Testis (tissue), 3 donors: ENCODE measurements around the gene UVSSA. TPM values are rescaled to one million over a fixed set of nuclear protein-coding genes. Genes with fewer than 3 reads are reported as not detected.

Source experiments
- DNase-seq: peaks from one replicate; pipeline ENCODE4 v3.0.0-alpha.2; 2019
- H3K27ac ChIP-seq, 2 donors: fragments of 200-600 bp; sonication (generic); one replicate each; pipeline ENCODE4 v1.5.1; 2019
- H3K27me3 ChIP-seq: fragments of 200-600 bp; sonication (generic); one replicate; pipeline ENCODE4 v1.5.1; 2019
- H3K36me3 ChIP-seq: fragments of 200-600 bp; sonication (generic); one replicate; pipeline ENCODE4 v1.5.1; 2017; ENCODE audit warnings: low read depth; ENCODE audit errors: missing control alignments
- H3K4me1 ChIP-seq: fragments of 200-600 bp; sonication (generic); one replicate; pipeline ENCODE4 v1.5.1; 2019
- H3K4me3 ChIP-seq, 2 donors: fragments of 200-600 bp; sonication (generic); one replicate each; pipeline ENCODE4 v1.5.1; 2017 to 2019
- H3K9me3 ChIP-seq: fragments of 200-600 bp; sonication (generic); one replicate; pipeline ENCODE4 v1.5.1; 2017
- POLR2A ChIP-seq: fragments of 450-650 bp; IDR thresholded peaks from one replicate; pipeline ENCODE4 v1.6.1; 2017; ENCODE audit warnings: antibody characterized with exemption, mild to moderate bottlenecking, moderate library complexity
- WGBS, 2 donors: methylation state at CpG; one replicate each; pipeline ENCODE4 v1.1.5; 2018; 5-methylcytosine and 5-hydroxymethylcytosine counted together
- intact Hi-C: fragments of 100-400 bp; cut with DNase I; formaldehyde crosslinking; loops from one replicate; pipeline ENCODE4 v1.15.1; 2023; ENCODE audit warnings: low total_unique reads
- polyA plus RNA-seq: library from polyadenylated mRNA; stranded (reverse); fragments of 350-450 nt; fragmentation: Illumina TruSeq; extraction: RNeasy Lipid Tissue Mini Kit (QIAGEN cat#74804); gene quantifications from one replicate; pipeline ENCODE4 v1.2.3, GENCODE V29; 2014; ENCODE audit warnings: low read depth, low replicate concordance; ENCODE audit not compliant: insufficient read depth
- total RNA-seq, 2 donors: library from RNA; depleted of rRNA; stranded (reverse); fragments of >200 nt; gene quantifications; one replicate each; pipeline ENCODE4 v1.2.3, GENCODE V29; 2016
- TF ChIP-seq, protein P1 (sequence below), 3 experiments: fragments of 450-650 bp in 2 of 3; fragments of 200-600 bp in 1 of 3; sonication (generic) in 1 of 3; IDR thresholded peaks; one replicate each; pipeline ENCODE4 v1.5.1; 2016 to 2019; ENCODE audit warnings: antibody characterized with exemption in 3 of 3, mild to moderate bottlenecking in 2 of 3, moderate library complexity in 1 of 3

Gene UVSSA
- total and polyA plus RNA-seq, 3 donors from 2014 or later, result 35.8 to 94.6 (median 71.5) TPM

DNA sequence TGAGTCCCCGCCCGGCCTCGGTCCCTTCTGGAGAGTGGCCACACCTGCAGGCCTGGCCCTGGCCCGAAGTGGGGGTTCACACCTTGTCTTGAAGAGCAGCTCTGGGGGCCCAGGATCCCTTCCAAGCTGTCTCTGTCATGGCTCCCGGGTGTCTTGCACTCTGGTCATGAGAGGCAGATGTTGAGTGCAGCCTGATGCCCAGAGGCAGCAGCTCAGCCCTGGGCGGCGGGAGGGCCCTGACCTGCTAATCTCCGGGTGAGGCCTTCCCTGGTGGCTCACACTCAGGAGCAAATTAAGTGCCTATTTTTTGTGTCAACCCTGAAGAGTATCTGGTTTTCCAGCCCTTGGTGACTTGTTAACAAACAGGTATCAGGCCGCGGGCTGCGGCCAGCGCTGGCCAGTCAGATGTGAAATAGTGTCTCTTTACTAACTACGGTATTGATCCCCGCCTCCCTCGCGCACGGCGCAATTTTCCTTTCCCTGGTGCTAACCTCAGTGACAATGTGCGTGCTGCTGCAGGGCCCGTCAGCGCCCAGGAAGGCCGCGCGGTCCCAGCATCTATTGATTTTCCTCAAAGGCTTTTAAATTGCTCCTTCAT lies 35.0 kb downstream of the UVSSA start:
- DNase-seq, result no peak
- no peak overlapping the region for H3K4me3 ChIP-seq
- TF ChIP-seq, protein P1, sequence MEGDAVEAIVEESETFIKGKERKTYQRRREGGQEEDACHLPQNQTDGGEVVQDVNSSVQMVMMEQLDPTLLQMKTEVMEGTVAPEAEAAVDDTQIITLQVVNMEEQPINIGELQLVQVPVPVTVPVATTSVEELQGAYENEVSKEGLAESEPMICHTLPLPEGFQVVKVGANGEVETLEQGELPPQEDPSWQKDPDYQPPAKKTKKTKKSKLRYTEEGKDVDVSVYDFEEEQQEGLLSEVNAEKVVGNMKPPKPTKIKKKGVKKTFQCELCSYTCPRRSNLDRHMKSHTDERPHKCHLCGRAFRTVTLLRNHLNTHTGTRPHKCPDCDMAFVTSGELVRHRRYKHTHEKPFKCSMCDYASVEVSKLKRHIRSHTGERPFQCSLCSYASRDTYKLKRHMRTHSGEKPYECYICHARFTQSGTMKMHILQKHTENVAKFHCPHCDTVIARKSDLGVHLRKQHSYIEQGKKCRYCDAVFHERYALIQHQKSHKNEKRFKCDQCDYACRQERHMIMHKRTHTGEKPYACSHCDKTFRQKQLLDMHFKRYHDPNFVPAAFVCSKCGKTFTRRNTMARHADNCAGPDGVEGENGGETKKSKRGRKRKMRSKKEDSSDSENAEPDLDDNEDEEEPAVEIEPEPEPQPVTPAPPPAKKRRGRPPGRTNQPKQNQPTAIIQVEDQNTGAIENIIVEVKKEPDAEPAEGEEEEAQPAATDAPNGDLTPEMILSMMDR (IDR thresholded peaks at IDR 0.05), result no peak
- TF ChIP-seq POLR2A, result no peak
- H3K4me1 ChIP-seq, result no peaks in the 10 kb centered on the region
- H3K27me3 ChIP-seq, result no peaks in the 10 kb centered on the region
- intact Hi-C loops, result no loop called here
- 97 to 98% methylated on average over 22 to 24 of the region's 24 CpGs for WGBS, 2 donors
- H3K27ac ChIP-seq, result no peak overlapping the region
- no peaks in the 10 kb centered on the region for H3K9me3 ChIP-seq
- H3K36me3 ChIP-seq, result no peaks in the 10 kb centered on the region

DNA sequence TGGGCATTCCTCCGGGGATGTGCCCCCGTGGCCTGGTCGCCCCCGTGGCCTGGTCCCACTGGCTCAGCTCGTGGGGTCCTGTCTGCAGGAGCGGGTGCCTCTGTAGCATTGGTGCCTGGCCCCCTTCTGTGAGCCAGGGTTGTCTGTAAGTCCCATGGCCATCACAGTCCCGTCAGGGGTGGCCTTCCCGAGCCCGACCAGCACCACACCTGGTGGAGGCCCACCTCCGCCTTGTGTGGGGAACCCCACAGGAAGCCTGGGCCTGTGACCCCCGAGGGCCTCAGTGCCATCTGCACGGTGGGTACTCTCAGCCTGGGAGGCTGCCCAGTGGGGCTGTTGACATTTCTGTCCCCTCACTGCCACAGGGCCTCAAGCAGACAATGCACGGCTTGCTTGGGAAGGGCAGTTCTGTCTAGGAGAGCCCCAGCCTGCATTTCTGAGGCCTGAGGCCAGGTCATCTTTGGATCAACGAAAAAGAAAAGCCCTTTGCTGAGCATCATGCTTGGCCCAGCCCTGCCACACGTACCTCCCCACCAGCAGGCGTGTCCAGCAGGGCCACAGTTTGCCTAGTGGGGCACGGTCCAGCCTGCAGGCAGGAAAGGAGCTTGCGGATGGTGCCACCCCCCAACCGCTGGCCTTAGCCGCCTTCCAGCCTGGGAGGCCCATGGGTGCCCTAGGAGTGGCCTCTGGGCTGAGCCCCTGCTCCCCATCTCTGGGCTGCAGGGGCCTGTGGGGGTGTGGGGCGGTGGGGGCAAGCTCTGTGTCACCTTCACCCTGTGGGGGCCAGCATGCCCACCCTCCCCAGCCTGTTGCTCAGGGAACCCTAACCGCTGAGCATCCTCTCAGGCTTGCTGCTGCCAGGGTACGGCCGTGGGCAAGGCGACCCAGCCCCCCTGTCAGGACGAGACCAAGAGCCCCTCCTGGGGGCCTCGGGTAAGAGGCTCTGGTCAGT lies 36.0 kb downstream of the UVSSA start:
- DNase-seq, result no peak
- Histone ChIP-seq H3K4me3 (no peak overlapping the region), H3K36me3 (no peaks in the 10 kb centered on the region), H3K27ac (no peak overlapping the region), H3K27me3 (no peaks in the 10 kb centered on the region), H3K4me1 (no peaks in the 10 kb centered on the region), H3K9me3 (no peaks in the 10 kb centered on the region)
- TF ChIP-seq, protein P1 (IDR thresholded peaks at IDR 0.05), result no peak
- TF ChIP-seq POLR2A, result no peak
- 92 to 94% methylated on average over 11 to 21 of the region's 27 CpGs for WGBS, 2 donors
- intact Hi-C loops, result no loop called here

DNA sequence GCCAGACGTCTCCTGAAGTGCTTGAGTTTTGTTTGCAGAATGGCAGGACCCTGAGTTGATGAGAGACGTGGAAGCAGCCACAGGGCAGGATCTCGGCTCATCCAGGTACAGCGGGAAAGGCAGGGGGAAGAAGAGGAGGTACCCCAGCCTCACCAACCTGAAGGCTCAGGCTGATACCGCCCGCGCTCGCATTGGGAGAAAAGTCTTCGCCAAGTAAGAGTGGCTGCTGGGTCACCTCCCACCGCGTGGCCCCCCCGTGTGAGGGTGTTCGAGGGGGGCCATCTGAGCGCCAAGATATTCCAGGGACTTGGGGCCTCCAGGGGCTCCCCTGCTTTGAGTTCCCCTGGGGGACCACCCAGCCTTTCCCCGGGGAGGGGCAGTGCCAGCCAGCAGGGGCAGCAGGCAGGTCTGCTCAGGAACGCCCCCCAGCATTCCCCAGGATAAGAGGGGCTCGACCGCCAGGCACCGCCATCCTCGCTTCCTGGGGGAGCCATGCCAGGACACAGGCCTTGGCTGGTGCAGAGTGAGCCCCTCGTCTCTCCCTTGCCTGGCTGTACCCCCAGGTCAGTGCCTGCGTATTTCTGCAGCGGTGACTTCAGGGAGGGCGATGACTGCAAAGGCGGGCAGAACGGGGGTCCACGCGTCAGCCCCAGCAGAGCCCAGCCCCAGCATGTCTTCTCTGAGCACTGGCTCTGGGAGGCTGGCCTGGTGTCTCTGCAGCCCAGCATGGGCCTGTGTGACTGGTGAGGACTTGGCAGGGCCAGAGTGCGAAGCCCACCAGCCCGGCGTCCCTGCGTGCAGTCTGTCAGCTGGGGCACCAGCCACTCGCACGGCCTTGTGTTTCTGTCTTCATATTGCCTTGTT lies 37.0 kb downstream of the UVSSA start:
- intact Hi-C loops, result no loop called here
- H3K4me1 ChIP-seq, result no peaks in the 10 kb centered on the region
- H3K36me3 ChIP-seq, result no peaks in the 10 kb centered on the region
- no peaks in the 10 kb centered on the region for H3K9me3 ChIP-seq
- WGBS, 2 donors, result 91 to 92% methylated on average over 14 to 34 of the region's 34 CpGs
- no peak overlapping the region for H3K4me3 ChIP-seq
- no peak overlapping the region for H3K27ac ChIP-seq
- DNase-seq, result no peak
- TF ChIP-seq, protein P1 (IDR thresholded peaks at IDR 0.05), result no peak
- no peak for TF ChIP-seq POLR2A
- no peaks in the 10 kb centered on the region for H3K27me3 ChIP-seq

DNA sequence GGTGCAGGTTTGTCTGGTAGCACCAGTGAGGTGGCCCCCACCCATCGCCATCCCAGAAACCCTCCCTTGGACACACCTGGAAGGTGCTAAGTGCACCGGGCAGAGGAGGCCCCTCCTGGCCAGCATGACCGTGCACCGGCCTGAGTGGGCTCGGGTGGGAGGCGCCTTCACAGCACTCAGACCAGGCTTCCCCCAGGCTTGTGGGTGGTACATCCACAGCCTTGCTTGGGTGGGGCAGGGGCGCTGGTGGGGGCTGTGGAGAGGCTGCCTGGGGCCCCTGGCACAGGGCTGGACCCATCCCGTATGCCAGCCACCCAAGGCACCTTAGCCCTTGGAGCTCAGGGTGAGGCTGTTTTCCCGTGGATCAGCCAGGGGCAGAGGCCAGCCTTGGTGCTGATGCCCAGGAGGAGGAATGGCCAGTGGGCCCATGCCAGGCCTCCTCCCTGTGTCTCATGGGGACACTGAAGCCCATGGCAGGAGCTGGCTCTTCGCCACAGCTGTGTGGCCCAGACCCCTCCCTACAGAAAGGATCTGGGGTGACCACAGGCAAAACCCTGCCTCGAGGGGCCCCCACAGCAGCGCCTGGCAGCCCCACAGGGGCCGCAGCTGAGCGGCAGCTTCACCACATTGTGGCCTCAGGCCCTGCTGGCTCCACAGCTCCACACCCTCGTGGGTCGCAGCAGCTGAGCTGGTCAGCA lies 37.8 kb downstream of the UVSSA start:
- Histone ChIP-seq H3K9me3 (no peaks in the 10 kb centered on the region), H3K4me3 (no peak overlapping the region), H3K27me3 (no peaks in the 10 kb centered on the region), H3K36me3 (no peaks in the 10 kb centered on the region), H3K27ac (no peak overlapping the region), H3K4me1 (no peaks in the 10 kb centered on the region)
- WGBS, 2 donors, result 94 to 100% methylated on average over 1 to 16 of the region's 16 CpGs
- no peak for TF ChIP-seq POLR2A
- TF ChIP-seq, protein P1 (IDR thresholded peaks at IDR 0.05), result no peak
- DNase-seq, result no peak
- intact Hi-C loops, result no loop called here
